ENCODE measurements around the gene RETREG1.
"Not testable (repeated sequence)": the region's sequence is repeated elsewhere in the genome, so short reads cannot be mapped to it uniquely, and the experiment has no call there.

Gene RETREG1

DNA sequence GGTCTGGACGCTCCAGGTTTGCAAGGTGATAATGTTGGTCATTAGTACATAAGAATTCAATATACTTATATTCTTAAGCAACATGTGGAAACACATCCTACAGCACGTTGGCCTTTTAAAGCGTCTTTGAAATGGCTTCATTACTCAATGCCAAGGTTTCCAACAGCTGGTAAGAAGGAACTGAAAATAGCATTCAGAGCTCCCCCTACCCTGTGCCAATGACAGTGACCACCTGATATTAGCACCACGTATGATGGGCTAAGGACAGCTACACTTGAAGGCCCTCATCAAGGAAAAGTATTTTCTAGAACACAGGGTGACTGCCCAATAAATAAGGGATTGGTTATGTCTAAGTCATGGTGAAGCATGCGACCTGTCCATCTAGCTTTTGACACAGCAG is 161.1 kb downstream of the RETREG1 start:
- TF ChIP-seq, protein P1, sequence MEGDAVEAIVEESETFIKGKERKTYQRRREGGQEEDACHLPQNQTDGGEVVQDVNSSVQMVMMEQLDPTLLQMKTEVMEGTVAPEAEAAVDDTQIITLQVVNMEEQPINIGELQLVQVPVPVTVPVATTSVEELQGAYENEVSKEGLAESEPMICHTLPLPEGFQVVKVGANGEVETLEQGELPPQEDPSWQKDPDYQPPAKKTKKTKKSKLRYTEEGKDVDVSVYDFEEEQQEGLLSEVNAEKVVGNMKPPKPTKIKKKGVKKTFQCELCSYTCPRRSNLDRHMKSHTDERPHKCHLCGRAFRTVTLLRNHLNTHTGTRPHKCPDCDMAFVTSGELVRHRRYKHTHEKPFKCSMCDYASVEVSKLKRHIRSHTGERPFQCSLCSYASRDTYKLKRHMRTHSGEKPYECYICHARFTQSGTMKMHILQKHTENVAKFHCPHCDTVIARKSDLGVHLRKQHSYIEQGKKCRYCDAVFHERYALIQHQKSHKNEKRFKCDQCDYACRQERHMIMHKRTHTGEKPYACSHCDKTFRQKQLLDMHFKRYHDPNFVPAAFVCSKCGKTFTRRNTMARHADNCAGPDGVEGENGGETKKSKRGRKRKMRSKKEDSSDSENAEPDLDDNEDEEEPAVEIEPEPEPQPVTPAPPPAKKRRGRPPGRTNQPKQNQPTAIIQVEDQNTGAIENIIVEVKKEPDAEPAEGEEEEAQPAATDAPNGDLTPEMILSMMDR (IDR thresholded peaks at IDR 0.05; ENCODE audit: control extremely low read depth, extremely low read depth, low read depth, missing control alignments), result no peak
- ChIA-PET CTCF (interaction anchor here (0.7 to 9.4 kb wide), 27 partner anchors 9 to 1350 kb away, joined by 3 to 91 read pairs (median 5); no protein-coding TSS in a partner anchor), POLR2A (no interaction called here)
- no peak for DNase-seq (ENCODE audit: extremely low spot score)

DNA sequence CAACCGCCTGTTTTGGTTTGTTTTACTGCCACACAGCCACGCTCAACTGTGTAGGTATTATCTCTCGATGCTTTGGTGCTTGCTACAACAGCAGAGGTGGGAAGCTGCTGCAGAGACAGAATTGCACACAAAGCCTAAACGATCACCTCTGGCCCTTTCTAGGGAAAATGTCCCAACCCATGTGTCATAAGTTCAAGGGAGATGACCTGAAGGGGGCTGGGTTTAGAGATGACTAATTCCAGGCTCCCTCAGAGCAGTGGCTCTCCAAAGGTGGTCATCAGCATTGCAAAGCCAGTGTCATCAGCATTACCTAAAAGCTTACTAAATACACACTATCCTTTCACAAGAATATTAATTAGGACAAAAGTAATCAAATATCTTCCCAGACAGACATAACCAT is 162.1 kb downstream of the RETREG1 start:
- DNase-seq (ENCODE audit: extremely low spot score), result no peak
- ChIA-PET CTCF (interaction anchor here (1.1 to 9.4 kb wide), 12 partner anchors 8 to 295 kb away, joined by 3 to 91 read pairs (median 10); no protein-coding TSS in a partner anchor), POLR2A (no interaction called here)
- TF ChIP-seq, protein P1 (IDR thresholded peaks at IDR 0.05; ENCODE audit: control extremely low read depth, extremely low read depth, low read depth, missing control alignments), result no peak

DNA sequence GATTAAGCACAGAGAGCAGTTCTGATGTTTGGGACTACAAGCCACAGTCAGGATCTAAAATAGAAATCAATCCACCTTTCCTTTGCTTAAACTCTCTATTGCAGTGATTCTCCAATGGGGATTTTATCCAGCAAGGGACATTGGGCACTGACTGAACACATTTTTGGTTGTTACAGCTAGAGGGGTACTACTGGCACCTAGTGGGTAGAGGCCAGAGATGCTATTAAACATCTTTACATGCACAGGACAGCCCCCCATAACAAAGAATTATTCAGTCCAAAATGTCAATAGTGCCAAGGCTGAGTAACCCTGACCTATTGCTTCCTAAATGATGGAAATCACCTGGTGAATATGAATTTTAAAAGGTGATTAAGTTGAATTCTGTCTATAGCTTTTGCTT is 163.2 kb downstream of the RETREG1 start:
- CTCF ChIA-PET, result interaction anchor here (1.5 to 9.4 kb wide), 3 partner anchors 16 to 294 kb away, joined by 3 to 91 read pairs (median 71); no protein-coding TSS in a partner anchor

DNA sequence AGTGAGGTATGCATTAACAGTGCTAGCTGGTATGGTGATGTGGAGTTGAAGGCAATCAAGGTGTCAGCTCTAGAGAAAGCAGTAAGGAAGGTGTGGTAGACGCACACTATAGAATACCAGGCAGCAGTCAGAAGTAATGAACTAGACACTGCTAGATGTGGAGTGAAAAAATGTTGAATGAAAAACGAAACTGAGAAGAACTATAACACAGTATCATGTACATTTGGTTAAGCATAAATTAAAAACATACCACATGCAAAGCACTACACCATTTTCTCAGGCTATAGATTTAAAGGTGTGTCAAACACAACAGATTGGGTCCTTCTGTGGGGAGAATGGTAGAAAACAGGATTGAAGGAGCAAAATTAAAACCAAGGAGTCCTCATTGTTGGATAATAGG is 166.6 kb downstream of the RETREG1 start:
- DNase-seq (ENCODE audit: extremely low spot score), result no peak
- TF ChIP-seq, protein P1 (IDR thresholded peaks at IDR 0.05; ENCODE audit: control extremely low read depth, extremely low read depth, low read depth, missing control alignments), result no peak
- CTCF ChIA-PET, result interaction anchor here (1.0 to 2.6 kb wide), 2 partner anchors 9 to 19 kb away, joined by 3 to 8 read pairs; no protein-coding TSS in a partner anchor
- POLR2A ChIA-PET, result no interaction called here

More for the DNA sequence above, 163.2 kb downstream of the RETREG1 start:
- TF ChIP-seq, protein P1 (IDR thresholded peaks at IDR 0.05; ENCODE audit: control extremely low read depth, extremely low read depth, low read depth, missing control alignments), result no peak
- POLR2A ChIA-PET, result no interaction called here
- no peak for DNase-seq (ENCODE audit: extremely low spot score)

DNA sequence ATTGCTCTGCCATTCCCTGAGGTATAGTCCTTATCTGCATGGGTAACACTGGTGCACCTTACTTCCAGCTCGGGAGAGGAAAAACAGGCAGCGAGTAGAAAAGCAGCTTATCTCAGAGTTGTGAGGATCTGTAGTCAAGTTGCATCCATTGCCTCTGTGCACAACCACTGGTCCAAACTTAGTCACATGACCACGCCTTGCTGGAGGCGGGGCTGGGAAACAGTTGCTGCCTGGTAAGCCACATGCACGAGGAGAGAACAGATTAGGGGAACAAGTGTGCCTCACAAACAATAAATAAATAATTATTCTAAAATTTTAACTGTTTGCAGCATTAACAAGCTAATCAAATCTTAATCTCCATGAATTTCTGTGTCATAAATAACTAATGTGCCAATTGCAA is 169.8 kb downstream of the RETREG1 start:
- ChIA-PET CTCF (interaction anchor here (0.8 to 2.9 kb wide), 6 partner anchors 9 to 105 kb away, joined by 3 to 35 read pairs (median 5); no protein-coding TSS in a partner anchor), POLR2A (no interaction called here)
- TF ChIP-seq, protein P1 (IDR thresholded peaks at IDR 0.05; ENCODE audit: control extremely low read depth, extremely low read depth, low read depth, missing control alignments), result no peak
- DNase-seq (ENCODE audit: extremely low spot score), result no peak

DNA sequence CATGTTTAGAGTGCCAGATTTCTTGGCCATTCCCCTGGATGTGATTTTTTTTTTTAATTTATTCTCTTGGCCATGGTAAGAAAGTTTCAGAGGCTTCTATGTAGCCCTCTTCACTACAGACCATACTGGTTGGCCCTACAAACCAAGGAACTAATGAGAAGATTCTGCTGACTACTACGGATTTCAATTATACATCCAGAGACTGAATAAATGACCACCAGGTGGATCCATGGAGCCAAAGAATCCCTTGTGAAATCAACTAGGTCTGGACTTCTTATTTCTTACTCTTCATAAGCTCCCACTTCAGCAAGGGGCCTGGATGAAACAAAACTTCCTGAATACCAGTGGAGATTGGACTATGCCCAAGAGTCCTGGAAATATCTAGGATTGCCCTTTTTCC is 178.8 kb downstream of the RETREG1 start:
- no peak for DNase-seq (ENCODE audit: extremely low spot score)
- TF ChIP-seq, protein P1 (IDR thresholded peaks at IDR 0.05; ENCODE audit: control extremely low read depth, extremely low read depth, low read depth, missing control alignments), result no peak
- ChIA-PET CTCF (interaction anchor here (0.8 to 2.0 kb wide), 3 partner anchors 9 to 277 kb away, joined by 4 to 9 read pairs (median 5); no protein-coding TSS in a partner anchor), POLR2A (no interaction called here)

DNA sequence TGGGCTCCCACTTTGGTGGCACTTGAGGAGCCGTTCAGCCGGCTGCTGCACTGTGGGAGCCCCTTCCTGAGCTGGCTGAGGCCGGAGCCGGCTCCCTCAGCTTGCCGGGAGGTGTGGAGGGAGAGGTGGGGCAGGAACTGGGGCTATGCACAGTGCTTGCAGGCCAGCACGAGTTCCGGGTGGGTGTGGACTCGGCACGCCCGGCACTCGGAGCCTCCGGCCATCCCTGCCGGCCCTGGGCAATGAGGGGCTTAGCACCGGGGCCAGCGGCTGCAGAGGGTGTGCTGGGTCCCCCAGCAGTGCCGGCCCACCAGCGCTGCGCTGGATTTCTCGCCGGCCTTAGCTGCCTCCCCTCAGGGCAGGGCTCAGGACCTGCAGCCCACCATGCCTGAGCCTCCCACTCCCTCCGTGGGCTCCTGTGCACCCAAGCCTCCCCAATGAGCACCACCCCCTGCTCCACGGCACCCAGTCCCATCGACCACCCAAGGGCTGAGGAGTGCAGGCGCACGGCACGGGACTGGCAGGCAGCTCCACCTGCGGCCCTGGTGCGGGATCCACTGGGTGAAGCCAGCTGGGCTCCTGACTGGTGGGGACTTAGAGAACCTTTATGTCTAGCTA is 180.6 kb downstream of the RETREG1 start:
- DNase-seq (ENCODE audit: extremely low spot score); POLR2A ChIA-PET: not testable (repeated sequence)
- CTCF ChIA-PET, result interaction anchor here (1.0 to 1.7 kb wide), 2 partner anchors 11 to 19 kb away, joined by 3 to 9 read pairs; no protein-coding TSS in a partner anchor
